DMS153 (cell line): ENCODE measurements around the gene PLXDC1.
"Not testable (repeated sequence)": the region's sequence is repeated elsewhere in the genome, so short reads cannot be mapped to it uniquely, and the experiment has no call there.

Experiments
- DNase-seq: peaks from one replicate; lab custom pipeline; 2025; lab: John Stamatoyannopoulos, UW

PLXDC1 gene

DNA sequence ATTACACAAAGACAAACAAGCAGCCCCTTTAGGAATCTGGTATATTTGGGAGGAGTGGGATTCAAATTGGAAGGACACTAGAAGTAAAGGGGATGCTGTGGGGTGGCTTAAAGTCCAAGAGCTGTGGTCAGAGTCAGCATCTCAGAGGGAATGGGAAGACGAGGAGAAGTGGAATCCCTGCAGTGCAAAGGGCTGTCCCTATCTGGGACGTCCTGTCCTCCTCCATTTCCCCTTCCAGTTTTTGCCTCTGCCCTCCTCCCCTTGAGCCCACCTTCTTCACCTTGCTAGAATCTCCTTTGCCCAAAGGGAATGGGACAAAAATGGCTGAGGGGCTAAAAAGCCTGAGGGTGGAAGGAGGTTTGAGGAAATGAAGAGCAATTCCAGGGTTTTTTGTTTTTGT, 4.2 kb upstream of the PLXDC1 start:
- DNase-seq = no peak

DNA sequence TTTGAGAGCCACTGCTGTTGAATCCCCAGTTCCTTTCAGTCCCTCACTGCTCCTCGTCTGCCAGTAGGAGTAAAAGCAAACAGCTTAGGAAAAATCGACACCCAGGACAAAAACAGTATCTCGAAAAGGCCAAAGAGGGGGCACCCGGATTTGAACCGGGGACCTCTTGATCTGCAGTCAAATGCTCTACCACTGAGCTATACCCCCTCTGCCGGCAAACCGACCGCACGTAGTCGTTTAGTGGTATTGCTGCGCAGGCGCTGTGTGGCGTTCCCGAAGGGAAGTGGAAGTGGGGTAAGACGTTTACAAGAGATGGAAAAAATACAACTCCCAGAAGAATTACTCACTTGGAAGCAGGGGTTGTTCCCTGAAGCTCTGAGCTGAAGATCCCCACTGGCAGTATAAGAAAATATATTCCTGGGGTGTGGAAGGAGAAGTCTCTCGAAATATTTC, 2.2 kb upstream of the PLXDC1 start:
- peak; percentile 74 for DNase-seq

DNA sequence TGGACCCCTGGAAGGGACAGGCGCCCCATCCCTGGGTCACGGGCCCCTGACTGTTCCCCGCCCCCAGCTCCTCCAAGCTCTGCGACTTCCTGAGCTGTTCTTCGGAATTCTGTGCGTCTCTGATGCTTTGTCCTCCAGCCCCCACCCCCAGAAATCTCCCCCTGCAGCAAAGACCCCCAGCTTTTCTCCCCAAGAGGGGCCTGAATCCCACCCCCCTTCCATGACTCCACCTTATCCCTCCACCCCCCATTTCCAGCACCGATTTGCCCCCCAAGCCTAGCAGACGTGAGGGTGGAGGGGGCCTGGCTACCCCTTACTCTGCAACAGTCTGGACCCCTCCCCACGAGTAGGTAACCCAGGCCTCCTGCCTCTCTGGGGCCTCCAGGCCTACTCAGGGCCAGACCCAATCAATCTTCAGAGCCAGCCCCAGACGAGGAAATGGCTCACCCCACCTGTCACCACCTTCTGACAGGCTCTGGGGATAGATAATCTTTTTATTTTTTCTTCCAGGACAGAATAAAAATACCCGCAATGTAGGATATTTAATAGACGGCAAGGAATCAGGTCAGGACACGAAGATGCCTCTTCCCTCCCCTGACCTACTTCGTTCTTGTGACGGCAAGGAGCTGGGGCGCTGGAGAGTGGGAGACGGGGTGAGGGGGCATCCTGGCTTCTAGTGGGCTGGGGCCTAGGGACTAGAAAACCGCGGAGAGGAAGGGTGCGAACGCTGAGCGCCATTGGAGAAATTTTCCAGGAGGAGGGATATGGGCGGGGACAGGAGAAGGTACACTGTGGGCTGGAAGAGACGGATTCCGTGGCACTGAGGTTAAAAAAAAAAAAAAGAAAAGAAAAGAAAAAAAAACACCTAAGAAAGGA, 744 bp upstream of the PLXDC1 start:
- DNase-seq = no peak

DNA sequence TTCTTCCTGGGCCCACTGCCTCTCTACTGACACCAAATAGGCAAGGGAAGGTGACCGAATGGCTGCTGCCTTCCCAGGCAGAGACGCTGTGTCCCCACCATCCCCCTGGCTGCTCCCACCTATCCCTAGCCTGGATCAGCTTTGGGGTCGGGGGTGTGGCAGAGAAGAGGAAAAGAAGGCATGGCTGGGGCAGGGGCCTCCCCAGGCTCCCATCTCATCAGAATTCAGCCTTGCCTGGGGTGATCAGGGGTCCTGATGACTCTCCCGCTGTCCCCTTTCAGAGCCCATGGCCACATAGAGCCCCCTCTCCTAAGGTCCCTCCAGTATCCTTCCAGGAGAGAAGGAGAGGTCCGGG, 665 bp downstream of the PLXDC1 start:
- DNase-seq = no peak

DNA sequence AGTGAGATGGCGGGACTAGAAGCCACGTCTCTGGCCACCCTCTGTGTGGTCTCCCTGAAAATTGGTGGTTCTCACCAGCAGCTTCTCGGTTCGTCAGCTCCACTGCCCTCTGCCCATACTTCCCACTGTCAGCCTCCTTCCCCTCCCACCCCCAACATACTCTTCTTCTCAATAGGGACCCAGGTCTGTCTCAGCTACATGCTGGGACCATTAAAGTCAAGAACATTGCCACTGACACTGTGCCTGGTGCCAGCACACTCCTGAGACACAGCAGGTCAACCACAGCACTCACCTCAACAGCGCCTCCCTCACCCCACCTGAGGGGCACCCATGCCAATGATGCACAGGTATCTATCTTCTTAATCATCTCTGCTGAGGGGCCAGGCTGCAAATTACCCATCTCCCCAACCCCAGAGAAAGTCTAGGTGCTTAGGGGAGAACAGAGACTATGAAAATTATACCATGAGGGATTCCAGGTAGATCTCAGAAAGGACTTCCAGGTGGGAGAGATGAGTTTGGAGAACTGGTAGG, 1.3 kb downstream of the PLXDC1 start:
- no peak for DNase-seq

DNA sequence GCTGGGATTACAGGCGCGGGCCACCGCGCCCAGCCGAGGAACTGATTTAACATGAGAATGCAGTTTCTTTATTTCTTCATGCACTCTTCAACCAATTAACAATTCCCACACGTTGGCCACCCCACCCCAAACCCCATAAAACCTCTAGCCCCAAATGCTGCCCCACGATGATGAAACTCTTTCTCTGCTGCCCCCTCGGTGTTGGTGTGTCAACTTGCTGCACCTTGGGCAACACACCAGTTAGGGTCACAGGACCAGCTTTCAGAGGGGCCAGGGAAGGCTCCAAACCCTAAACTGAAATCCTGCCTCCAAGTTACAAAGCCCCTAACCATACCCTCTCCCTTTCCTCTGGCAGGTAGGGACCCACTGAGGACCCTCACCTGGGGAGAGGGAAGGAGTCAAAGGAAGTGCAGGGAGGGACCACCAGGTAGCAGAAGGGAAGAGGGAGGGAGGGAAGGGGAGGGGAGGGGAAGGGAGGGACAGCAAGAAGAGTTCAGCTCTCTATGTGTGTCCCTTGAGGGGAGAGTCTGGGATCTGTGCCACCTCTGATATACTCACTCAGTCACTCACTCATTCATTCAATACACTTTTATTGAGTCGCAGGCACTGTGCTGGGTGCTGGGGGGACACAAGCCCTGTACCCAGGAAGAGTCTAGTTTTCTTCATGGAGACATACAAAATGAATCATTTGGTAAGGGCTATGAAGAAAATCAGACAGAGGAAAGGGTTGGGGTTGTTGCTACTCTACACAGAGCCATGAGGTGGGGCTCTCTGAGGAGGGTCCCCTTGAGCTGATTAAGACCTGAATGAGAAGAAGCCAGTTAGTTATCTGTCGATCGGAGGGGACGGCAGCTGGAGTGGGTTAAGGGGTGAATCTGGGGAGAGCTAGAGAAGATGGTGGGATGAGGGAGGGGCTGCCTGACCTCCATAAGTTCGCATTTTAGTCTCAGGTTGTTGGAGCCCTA, 3.9 kb downstream of the PLXDC1 start:
- DNase-seq = no peak

DNA sequence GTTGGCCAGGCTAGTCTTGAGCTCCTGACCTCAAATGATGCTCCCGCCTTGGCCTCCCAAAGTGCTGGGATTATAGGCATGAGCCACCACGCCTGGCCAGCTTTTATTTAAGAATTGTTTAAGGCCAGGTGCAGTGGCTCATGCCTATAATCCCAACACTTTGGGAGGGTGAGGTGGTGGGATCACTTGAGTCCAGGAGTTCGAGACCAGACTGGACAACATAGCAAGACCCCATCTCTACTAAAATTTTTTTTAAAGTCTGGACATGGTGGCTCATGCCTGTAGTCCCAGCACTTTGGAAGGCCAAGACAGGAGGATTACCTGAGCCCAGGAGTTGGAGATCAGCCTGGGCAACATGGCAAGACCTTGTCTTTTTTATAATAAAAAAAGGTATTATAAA, 5.2 kb downstream of the PLXDC1 start:
- DNase-seq = no peak

DNA sequence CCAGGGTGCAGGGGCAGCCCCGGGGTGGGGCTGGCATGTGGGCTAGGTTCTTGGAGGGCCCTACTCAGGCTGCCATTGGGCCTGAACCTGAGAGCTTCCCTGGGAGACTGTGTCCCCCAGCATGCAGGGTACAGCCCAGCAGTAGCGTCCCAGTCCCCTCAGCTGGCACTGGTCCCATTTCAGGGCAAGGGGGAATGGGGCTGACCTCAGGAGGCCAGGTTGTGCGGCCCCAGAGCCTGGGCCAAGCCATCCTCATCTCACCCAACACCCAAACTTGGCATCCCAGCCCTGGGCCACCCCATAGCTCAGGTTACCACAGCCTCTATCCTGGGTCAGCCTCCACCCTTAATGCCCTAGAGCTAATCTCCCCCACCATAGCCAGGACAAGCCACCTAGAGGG, 6.3 kb downstream of the PLXDC1 start:
- DNase-seq = no peak

DNA sequence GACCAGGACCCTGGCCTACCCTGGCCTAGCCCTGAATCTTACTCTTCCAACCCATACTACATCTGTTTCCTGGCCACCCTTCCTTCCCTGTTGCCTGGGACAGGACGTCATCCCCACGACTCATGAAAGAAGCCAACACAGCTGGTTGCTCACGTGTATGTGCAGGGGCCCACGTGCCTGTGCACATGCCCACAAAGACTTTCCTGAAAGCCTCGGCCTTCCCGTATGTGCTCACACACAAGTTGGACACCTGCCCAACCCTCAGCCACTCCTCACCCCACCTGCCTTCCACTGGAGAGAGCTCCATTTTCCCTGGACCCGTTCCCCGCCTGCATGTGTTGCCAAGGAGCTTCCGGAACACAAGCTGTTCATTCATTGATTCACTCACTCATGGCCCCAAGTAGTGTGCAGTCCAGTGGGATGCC, 7.0 kb downstream of the PLXDC1 start:
- peak; percentile 98 for DNase-seq

DNA sequence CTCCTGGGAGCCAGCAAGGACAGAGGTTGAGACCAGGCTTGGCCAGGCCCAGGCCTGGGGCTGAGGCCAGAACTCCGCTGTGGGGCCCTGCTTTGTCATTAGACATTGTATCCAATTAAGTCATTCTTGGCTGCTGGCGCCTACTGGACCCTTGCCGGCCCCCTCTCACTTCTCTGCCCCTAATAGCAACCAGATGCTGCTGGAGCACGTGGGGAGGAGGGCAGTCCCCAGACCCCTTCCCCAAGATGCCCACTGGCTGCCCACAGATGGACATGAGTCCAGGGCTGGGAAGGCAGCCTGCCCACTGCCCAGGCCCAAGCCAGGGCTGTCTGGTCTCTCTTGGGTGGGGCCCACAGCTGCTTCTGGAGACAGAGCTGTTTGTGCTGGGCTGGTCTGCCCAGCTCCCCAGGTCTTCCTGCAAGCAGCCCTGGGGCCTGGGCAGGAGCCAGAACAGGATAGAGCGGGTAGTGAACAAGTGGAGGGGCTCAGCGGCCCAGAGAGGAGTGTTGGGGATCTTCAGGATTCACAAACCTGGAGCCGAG, 7.8 kb downstream of the PLXDC1 start:
- DNase-seq = no peak

DNA sequence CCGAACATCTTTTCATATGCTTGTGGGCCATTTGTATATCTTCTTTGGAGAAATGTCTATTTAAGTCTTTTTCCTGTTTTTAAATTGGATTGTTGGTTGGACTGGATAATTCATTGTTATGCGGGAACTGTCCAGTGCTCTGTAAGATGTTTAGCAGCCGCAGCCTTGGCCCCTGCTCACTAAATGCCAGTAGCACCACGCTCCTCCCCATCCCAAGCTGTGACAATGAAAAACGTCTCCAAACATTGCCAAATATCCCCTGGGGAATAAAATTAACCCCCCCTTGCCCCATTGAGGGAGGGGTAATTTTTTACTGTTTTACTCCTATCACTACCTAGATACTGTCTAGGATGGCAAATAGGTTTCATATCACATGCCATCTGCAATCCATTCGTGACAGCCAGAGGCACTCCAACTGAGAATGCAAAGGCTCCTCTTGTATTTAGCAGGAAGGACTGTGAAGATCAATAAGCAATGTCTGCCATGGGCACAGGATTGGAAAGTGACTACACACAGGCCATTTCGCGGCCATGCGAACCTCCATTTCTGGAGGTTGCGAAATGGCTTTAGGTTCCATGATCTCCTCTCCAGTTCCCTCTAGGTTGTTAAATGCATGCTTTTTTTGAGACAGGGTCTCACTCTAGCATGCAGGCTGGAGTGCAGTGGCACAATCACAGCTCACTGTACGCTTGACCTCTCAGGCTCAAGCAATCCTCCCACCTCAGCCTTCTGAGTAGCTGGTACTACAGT, 9.3 kb downstream of the PLXDC1 start:
- DNase-seq = no peak

DNA sequence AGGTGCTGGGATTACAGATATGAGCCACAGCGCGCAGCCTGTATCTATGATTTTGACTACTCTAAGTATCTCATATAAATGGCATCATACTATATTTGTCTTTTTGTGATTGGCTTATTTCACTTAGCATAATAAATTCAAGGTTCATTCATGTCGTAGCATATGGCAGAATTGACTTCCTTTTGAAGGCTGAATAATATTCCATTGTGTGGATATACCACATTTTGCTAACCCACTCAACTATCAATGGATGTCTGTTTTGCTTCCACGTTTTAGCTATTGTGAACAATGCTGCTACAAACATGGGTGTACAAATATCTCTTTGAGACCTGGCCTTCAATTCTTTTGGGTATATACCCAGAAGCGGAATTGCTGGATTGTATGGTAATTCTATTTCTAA, 10.1 kb downstream of the PLXDC1 start:
- DNase-seq = no peak

DNA sequence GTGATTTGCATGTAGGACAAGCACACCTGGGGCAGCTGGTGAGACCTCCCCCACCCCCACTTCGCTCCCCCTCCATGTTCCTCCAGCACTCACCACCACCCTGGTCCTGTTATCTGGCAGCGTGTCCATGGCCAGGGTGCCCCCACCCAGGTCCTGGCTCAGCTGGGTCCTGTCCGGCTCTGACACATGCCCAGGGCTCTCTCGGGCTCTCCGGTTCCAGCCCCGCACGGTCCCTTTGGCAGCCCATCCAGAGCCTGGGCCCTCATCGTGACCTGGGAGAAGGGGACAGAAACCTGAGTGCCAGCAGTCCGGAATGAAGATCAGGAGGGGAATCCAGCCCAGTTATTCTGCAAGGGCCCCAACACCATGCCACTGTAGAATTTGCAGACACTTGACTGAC, 11.9 kb downstream of the PLXDC1 start:
- no peak for DNase-seq

DNA sequence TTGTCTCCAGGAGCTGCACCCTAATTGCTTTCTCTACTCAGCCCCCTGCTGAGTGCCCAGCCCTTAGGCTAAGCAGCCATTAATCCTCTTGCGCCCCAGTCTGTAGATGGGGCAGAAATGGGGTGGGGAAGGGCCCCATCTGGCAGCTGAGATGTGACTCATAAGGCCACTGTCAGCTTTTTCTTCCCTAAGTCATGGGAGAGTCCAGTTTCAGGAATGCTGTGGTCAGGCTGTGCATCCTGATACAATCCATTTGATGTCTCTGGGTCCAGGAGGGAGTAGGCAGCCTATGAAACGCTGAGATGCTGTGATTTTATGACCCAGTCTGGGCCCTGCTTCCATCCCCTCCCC, 12.3 kb downstream of the PLXDC1 start:
- no peak for DNase-seq

DNA sequence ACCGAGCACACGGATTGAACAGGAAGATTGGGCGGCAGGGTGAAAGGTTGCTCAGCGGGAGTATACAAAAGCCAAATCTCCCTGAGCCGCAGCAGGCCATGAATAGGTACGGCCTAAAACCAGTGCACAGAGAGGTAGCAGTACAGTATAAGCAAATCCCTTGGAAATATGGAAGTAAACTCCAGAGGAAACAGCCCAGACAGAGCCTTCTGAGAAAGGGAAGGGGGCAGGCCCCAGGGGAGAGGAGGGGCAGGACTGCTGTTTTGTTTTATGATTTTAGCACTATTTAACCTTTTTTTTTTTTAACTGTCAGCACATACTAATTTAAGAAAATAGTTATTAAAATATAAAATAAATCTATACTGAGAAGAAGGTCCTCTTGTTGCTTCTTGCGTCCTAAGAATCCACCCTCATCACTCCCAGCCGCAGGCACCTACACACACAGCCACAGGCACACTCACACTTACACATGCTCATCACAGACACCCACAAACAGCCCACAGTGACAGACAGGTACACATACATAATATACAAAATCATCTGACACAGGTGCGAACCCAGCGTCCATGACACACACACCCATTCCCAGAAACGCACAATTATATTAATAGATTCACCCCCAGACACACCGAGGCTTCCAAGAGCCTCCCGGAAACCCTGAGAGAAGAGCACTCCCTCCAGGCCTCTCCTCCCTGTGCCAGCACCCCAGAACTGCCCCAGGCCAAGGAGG, 12.8 kb downstream of the PLXDC1 start:
- no peak for DNase-seq

DNA sequence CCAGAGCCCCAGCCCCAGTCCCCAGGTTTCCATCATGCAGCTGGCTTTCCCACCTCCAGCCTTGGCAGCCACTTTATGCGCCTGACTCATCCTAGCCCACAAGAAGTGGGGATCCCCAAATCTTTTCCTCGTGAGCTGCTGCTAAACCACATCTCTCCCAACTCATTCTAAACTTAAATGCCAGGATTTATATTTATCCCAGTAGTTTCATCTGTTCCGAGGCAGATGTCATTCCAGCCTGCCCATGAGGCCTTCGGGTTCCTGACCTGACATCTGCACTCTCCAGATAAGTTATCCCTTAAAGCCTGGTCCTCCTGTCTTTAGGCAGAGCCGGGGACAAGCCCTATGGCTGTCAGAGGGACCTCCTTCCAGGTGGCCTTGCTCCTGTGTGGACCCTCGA, 16.6 kb downstream of the PLXDC1 start:
- DNase-seq = no peak

DNA sequence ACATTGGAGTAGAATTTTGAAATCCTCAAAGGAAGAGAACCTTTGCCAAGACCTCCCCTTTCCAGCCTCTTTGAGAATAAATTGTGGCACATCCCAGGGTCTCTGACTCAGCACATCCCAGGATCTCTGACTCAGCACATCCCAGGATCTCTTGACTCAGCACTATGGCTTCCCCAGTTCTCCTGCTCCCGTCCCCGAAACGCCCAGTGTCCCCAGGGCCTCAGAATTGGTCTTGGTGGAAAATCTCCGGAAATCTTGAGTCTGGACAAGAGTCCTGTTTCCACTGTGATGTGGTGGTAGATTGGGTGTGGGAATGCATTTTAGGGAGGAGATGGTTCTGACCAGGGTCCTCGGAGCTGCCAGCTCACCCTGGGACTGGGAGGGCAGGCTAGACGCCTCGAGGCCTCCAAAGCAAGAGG, 19.2 kb downstream of the PLXDC1 start:
- no peak for DNase-seq

DNA sequence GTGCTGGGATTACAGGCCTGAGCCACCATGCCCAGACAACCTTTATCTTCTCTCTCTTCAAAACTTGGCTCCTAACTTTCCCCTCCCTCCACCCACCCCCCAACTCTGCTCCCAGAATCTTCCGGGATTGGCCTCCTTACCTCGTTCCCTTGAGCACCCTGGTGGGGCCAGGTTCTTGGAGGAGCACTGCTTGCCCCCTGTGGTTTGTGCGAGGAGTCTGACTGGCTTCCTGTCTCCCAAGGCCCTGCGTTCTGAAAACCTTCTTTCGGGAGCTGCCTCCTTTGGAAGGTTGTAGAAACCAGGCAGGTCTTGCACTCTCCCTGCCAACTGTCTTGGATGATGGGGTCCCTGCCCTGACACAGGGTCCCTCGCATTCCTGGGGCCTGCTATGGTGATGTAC, 19.8 kb downstream of the PLXDC1 start:
- no peak for DNase-seq

DNA sequence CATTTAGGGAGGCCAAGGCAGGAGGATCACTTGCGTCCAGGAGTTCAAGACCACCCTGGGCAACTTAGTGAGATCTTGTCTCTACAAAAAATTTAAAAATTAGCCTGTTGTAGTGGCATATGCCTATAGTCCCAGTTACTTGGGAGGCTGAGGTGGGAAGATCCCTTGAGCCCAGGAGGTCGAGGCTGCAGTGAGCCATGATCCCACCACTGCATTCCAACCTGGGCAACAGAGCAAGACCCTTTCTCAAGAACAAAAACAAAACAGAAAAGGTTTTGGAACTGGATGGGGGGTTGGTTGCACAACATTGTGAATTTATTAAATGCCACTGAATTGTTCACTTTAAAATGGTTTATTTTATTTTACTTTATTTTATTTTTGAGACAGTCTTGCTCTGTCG, 21.2 kb downstream of the PLXDC1 start:
- no peak for DNase-seq

DNA sequence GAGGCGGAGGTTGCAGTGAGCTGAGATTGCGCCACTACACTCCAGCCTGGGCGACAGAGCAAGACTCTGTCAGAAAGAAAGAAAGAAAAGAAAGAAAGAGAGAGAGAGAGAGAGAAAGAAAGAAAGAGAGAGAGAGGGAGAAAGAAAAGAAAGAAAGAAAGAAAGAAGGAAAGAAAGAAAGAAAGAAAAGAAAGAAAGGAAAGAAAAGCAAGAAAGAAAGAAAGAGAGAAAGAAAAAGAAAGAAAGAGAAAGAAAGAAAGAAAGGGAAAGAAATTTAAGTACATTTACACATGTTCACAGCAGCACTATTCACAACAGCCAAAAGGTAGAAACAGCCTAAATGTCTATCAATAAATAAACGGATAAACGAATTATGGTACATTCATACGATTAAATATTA, 21.9 kb downstream of the PLXDC1 start:
- DNase-seq = not testable (repeated sequence)

DNA sequence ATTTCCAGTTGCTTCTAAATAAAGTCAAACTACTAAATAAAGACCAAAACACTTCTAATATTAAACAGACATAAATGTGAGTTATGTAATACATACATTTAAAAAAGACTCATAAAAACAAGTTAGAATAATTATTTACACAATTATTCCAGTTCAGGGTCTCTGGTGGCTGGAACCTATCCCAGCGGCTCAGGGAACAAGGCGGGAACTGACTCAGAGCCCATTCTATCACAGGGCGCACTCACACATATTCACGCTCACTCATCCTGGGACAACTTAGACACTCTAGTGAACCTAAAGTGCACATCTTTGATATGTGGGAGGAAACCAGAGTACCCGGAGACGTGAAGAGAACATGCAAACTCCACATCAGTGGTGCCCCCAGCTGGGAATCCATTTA, 25.0 kb downstream of the PLXDC1 start:
- no peak for DNase-seq
